Nephron (organoid): ENCODE data around the gene LRCH1.

Experiments used
- H3K27ac Mint-ChIP-seq, 3 experiments: 2 replicates each; pipeline ENCODE4 v1.8.0; 2020; ENCODE audit warnings: mixed read lengths in 3 of 3, mild to moderate bottlenecking in 2 of 3, moderate library complexity in 1 of 3
- H3K27me3 Mint-ChIP-seq: 2 replicates; pipeline ENCODE4 v1.8.0; 2021; ENCODE audit warnings: low read depth, mild to moderate bottlenecking, moderate library complexity, mixed read lengths
- H3K36me3 Mint-ChIP-seq: 2 replicates; pipeline ENCODE4 v1.8.0; 2020; ENCODE audit warnings: low read depth, mixed read lengths
- H3K4me1 Mint-ChIP-seq: 2 replicates; pipeline ENCODE4 v1.8.0; 2020; ENCODE audit warnings: mixed read lengths
- H3K4me3 Mint-ChIP-seq, 3 experiments: 2 replicates each; pipeline ENCODE4 v1.8.0; 2020; ENCODE audit warnings: mild to moderate bottlenecking in 3 of 3, mixed read lengths in 3 of 3, moderate library complexity in 2 of 3
- H3K9me3 Mint-ChIP-seq: 2 replicates; pipeline ENCODE4 v1.8.0; 2020; ENCODE audit warnings: mixed read lengths
- TF ChIP-seq, protein P1 (sequence below), 3 experiments: fragments of 200-600 bp; sonication (generic); IDR thresholded peaks; one replicate each; pipeline ENCODE4 v1.5.0; 2021; ENCODE audit warnings: antibody characterized with exemption in 3 of 3; ENCODE audit not compliant: unreplicated experiment in 3 of 3

The LRCH1 gene

DNA sequence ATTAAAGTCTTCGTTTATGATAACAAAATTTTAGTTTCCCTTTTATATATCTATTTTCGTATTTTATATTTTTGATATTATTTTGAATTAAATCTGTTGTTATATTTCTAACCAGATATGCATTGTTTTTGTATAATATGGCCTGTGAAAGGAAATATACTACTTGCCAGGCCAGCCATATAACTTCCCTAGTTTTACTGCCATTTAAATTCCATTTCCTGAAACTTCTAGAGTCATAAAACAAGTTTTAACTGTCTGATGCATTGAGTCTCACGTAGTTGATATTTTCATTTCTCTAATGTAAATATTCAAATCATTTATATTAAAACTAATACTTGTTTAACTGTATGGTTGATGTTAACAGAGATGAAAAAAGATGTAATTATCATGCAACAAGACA lies 230.5 kb downstream of the LRCH1 start:
- Mint-ChIP-seq H3K9me3 (no peaks in the 10 kb centered on the region), H3K27ac (no peak overlapping the region), H3K27me3 (no peaks in the 10 kb centered on the region), H3K4me3 (no peak overlapping the region), H3K36me3 (peaks cover 58% of the 10 kb centered on the region), H3K4me1 (no peaks in the 10 kb centered on the region)
- TF ChIP-seq, protein P1, sequence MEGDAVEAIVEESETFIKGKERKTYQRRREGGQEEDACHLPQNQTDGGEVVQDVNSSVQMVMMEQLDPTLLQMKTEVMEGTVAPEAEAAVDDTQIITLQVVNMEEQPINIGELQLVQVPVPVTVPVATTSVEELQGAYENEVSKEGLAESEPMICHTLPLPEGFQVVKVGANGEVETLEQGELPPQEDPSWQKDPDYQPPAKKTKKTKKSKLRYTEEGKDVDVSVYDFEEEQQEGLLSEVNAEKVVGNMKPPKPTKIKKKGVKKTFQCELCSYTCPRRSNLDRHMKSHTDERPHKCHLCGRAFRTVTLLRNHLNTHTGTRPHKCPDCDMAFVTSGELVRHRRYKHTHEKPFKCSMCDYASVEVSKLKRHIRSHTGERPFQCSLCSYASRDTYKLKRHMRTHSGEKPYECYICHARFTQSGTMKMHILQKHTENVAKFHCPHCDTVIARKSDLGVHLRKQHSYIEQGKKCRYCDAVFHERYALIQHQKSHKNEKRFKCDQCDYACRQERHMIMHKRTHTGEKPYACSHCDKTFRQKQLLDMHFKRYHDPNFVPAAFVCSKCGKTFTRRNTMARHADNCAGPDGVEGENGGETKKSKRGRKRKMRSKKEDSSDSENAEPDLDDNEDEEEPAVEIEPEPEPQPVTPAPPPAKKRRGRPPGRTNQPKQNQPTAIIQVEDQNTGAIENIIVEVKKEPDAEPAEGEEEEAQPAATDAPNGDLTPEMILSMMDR (IDR thresholded peaks at IDR 0.05; ENCODE audit: unreplicated experiment in 3 of 3), result no peak

DNA sequence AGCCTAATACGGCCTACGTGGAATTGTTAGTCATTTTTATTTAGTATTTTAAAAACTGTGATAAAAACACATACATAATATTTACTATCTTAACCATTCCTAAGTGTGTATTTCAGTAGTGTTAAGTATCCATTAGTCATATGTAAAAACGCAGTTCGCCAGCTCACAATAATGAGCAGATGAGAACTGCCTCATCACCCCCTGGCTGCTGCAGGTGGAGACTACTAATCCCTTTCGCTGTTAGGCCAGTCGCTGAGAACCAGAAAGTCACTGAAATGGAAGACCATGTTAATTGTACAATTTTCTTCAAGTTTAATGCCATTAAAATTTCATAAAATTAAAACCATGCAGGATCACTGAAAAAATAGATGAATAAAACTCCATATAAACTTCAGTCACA lies 242.4 kb downstream of the LRCH1 start:
- H3K9me3 Mint-ChIP-seq, result no peaks in the 10 kb centered on the region
- TF ChIP-seq, protein P1 (IDR thresholded peaks at IDR 0.05; ENCODE audit: unreplicated experiment in 3 of 3), result no peak
- no peaks in the 10 kb centered on the region for H3K27me3 Mint-ChIP-seq
- peaks cover 15% of the 10 kb centered on the region for H3K36me3 Mint-ChIP-seq
- peaks cover 35% of the 10 kb centered on the region for H3K4me1 Mint-ChIP-seq
- peak overlapping the region in 2 of 3 experiments; percentile 67 to 82 for H3K27ac Mint-ChIP-seq
- peak overlapping the region; percentile 86 to 94 (median 92) for H3K4me3 Mint-ChIP-seq

DNA sequence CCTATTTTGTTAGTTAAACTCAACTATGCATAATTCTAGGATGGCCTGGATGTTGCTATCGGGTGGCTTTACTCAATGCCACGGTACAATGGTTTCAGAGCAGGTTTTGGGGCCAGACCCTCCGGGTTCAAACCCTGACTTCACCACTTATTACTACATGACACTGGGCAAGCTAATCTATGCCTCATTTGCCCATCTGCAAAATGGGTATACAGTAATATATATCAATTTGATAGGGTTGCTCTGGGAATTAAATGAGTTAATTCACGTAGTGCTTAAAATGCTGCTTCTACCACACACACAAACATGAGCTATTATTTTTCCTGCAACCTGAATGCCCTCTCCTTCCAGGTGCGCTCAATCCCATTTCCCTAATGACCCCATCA lies 243.2 kb downstream of the LRCH1 start:
- peaks cover 8% of the 10 kb centered on the region for H3K36me3 Mint-ChIP-seq
- peak overlapping the region; percentile 92 to 94 (median 94) for H3K4me3 Mint-ChIP-seq
- peak overlapping the region; percentile 98 to 99 (median 98) for H3K27ac Mint-ChIP-seq
- H3K4me1 Mint-ChIP-seq, result peaks cover 35% of the 10 kb centered on the region
- no peaks in the 10 kb centered on the region for H3K9me3 Mint-ChIP-seq
- TF ChIP-seq, protein P1 (IDR thresholded peaks at IDR 0.05; ENCODE audit: unreplicated experiment in 3 of 3), result no peak
- no peaks in the 10 kb centered on the region for H3K27me3 Mint-ChIP-seq

DNA sequence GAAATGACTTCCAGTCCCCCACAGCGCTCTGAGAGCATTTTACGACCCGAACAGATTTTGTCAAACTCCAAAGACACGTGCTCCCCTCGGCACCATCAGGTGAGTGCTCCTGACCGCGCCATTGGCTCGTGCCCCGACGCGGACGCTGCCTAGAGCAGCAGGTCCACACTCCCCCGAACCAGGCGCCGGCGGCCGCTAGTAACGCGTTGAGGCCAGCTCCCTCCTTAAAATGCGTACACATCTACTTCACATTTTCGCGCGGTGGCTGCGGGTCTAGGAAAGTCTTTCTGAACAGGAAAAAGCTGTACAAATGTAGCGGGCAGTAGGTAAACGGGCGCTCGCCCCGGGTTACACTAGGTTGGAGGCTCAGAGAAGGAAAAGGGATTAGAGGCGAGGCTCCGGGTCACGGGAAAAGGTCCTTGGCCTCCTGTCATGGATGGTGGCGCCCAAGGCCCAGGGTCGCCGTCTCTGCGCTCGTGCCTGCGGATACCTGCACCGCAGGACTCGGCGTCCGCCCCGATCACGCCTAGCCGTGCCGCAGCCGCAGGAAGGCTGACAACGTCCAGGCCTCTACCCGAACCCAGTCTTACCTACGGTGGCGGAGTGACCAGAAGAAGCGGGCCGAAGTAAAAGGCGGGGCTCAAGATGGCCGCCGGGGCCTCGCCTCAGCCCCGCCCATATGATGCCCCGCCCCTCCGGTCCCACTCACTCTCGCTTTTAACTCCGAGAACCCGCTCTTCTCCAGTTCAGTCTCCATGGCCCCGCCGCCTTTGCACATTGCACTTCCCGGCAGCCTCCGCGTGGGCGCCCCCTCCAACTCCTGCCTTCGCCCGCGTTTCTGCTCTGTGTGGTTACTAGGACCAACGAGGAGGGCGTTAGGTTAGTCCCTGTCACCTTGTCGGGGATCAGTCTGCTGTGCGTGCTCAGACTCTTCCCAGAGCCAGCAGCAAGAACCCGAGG lies 243.8 kb downstream of the LRCH1 start, which contains the start of gene ESD:
TSS of gene ESD (minus strand) at position 647 of the 960 bp plus-strand sequence. CDS start 5,748 bp downstream, outside the sequence.
- H3K36me3 Mint-ChIP-seq, result peaks cover 8% of the 10 kb centered on the region
- peak within 1 kb of the TSS; percentile 98 to 99 (median 98) for H3K27ac Mint-ChIP-seq
- peaks cover 35% of the 10 kb centered on the region for H3K4me1 Mint-ChIP-seq
- no peaks in the 10 kb centered on the region for H3K9me3 Mint-ChIP-seq
- no peaks in the 10 kb centered on the region for H3K27me3 Mint-ChIP-seq
- H3K4me3 Mint-ChIP-seq, result peak within 1 kb of the TSS; percentile 92 to 94 (median 94)
- TF ChIP-seq, protein P1 (IDR thresholded peaks at IDR 0.05; ENCODE audit: unreplicated experiment in 3 of 3), result no peak

DNA sequence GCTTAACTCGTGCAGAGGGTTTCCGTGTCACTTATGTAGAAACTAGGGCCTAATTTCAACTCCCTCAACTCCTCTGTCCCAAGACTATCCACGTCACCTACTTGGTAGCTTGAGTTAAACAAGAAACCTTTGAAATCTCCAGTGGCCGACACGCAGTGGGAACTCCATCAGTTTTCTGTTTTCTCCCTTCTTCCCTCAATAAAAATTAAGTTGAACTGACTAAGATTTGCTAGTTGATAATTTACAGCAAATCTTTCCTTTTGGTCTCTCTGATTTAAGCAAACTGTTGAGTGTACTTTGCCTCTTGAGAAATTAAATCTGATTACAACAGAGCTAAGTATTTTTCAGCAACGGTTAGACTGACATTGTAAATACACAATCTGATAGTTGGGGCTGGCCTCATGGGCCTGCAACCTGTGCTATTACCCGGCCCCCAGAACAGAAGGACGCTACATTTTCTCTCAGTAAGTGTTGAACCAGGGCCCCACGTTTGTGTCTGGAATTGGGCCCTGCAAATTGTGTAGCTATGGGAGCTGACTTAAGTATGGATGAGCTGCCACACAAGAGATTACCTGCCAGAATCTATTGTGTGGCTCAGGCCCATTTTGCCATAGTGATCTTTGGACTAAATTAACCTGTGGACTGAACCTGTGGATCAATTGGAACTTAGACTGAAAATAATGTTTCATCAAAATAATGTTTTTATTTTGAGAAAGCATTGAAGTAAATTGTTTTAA lies 244.7 kb downstream of the LRCH1 start:
- H3K9me3 Mint-ChIP-seq, result no peaks in the 10 kb centered on the region
- H3K27ac Mint-ChIP-seq, result peak overlapping the region; percentile 98 to 99 (median 98)
- peaks cover 35% of the 10 kb centered on the region for H3K4me1 Mint-ChIP-seq
- no peaks in the 10 kb centered on the region for H3K27me3 Mint-ChIP-seq
- H3K4me3 Mint-ChIP-seq, result peak overlapping the region; percentile 92 to 94 (median 94)
- TF ChIP-seq, protein P1 (IDR thresholded peaks at IDR 0.05; ENCODE audit: unreplicated experiment in 3 of 3), result no peak
- H3K36me3 Mint-ChIP-seq, result peaks cover 8% of the 10 kb centered on the region
